ENCODE measurements around the gene RAB2B. TPM values are rescaled to one million over a fixed set of nuclear protein-coding genes. Genes with fewer than 3 reads are reported as not detected.

The RAB2B gene
- polyA plus RNA-seq, 3 donors, result 37.2 to 51.3 (median 43.0) TPM

DNA sequence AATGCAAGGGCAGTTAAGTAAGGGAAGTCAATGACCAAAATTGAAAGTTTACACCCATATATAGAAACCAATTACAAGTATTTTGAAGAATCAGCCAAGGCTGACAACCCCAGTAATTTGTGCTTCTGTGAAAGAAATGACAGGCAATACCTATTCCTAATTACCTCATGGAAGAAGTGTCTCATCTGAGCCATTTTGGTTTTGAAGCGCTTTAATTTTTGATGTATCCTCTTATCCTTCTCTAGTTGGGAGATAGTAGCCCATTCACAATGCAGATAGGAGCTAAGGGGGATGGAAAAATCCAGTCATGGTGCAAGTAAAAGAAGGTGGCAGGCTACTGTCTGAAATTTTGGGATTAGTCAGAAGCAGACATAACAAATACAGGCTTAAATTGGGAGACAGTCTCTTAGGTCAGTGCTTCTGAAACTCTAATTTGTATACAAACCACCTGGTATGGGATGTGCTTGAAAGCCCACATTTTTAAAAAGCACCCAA, 62.6 kb downstream of the RAB2B start:
- DNase-seq, result no peak

Other genes with a start within 250 kb of the RAB2B start
- 1,000 to 10,000 TPM in 1 of 3 donors, 100 to 1,000 TPM in 2; 830 to 1,041 (median 977) TPM for gene HNRNPC, start 207.5 kb downstream of the RAB2B start, polyA plus RNA-seq (ENCODE audit: insufficient read length in 3 of 3)
- gene RPGRIP1, start 196.9 kb downstream of the RAB2B start, polyA plus RNA-seq (ENCODE audit: insufficient read length in 3 of 3), result under 1 TPM; 0.47 to 0.90 (median 0.64) TPM
- gene SUPT16H, start 92.9 kb downstream of the RAB2B start, polyA plus RNA-seq (ENCODE audit: insufficient read length in 3 of 3), result 100 to 1,000 TPM; 140 to 158 (median 145) TPM
- 10 to 100 TPM; 73.2 to 86.2 (median 78.1) TPM for gene CHD8, start 20.8 kb downstream of the RAB2B start, polyA plus RNA-seq (ENCODE audit: insufficient read length in 3 of 3)
- 10 to 100 TPM; 60.1 to 63.6 (median 60.4) TPM for gene TOX4, start 236 bp upstream of the RAB2B start, polyA plus RNA-seq (ENCODE audit: insufficient read length in 3 of 3)
- 100 to 1,000 TPM in 2 of 3 donors, 10 to 100 TPM in 1; 84.6 to 116 (median 106) TPM for gene METTL3, start 34.4 kb upstream of the RAB2B start, polyA plus RNA-seq (ENCODE audit: insufficient read length in 3 of 3)
- gene SALL2, start 49.4 kb upstream of the RAB2B start, polyA plus RNA-seq (ENCODE audit: insufficient read length in 3 of 3), result 10 to 100 TPM; 62.0 to 74.4 (median 63.7) TPM
- gene OR10G3, start 103.1 kb upstream of the RAB2B start, polyA plus RNA-seq (ENCODE audit: insufficient read length in 3 of 3), result under 1 TPM in 1 of 3 donors, not detected in 2; 0.16 TPM
- not detected for gene OR10G2, start 158.0 kb upstream of the RAB2B start, polyA plus RNA-seq (ENCODE audit: insufficient read length in 3 of 3)
- under 1 TPM in 1 of 3 donors, not detected in 2; 0.06 TPM for gene OR4E2, start 176.9 kb upstream of the RAB2B start, polyA plus RNA-seq (ENCODE audit: insufficient read length in 3 of 3)
- gene OR4E1, start 196.9 kb upstream of the RAB2B start, polyA plus RNA-seq (ENCODE audit: insufficient read length in 3 of 3), result under 1 TPM in 2 of 3 donors, not detected in 1; 0.03 to 0.07 TPM